Mesendoderm (in vitro differentiated cells): Measurements from ENCODE around the gene TIA1.

Experiments
- DNase-seq: peaks from one replicate; pipeline ENCODE4 v3.0.0; 2013
- H2AK5ac ChIP-seq: 2 replicates; pipeline ENCODE4 v1.6.1; 2013; ENCODE audit warnings: low read length, inconsistent platforms
- H2BK120ac ChIP-seq: 2 replicates; pipeline ENCODE4 v1.6.1; 2013; ENCODE audit warnings: low read depth, mild to moderate bottlenecking, low read length, moderate library complexity, mixed read lengths
- H2BK15ac ChIP-seq: replicated peaks from 2 replicates; pipeline ENCODE4 v1.6.1; 2013; ENCODE audit warnings: low read depth, mild to moderate bottlenecking, moderate library complexity
- H2BK5ac ChIP-seq: 2 replicates; pipeline ENCODE4 v1.6.1; 2013; ENCODE audit warnings: low read length, inconsistent platforms
- H3K18ac ChIP-seq: 2 replicates; pipeline ENCODE4 v1.6.1; 2013; ENCODE audit warnings: mild to moderate bottlenecking, low read length, mixed read lengths
- H3K23ac ChIP-seq: one replicate; pipeline ENCODE4 v1.6.1; 2013; ENCODE audit warnings: low read length
- H3K27ac ChIP-seq: 2 replicates; pipeline ENCODE4 v1.5.1; 2013; ENCODE audit warnings: low read depth, mild to moderate bottlenecking, inconsistent platforms, low read length, moderate library complexity
- H3K27me3 ChIP-seq: 2 replicates; pipeline ENCODE4 v1.6.1; 2013; ENCODE audit warnings: low read length, control low read depth, mild to moderate bottlenecking, inconsistent platforms; ENCODE audit not compliant: insufficient read depth, poor library complexity
- H3K36me3 ChIP-seq: 2 replicates; pipeline ENCODE4 v1.6.1; 2013; ENCODE audit warnings: low read length, inconsistent platforms; ENCODE audit not compliant: control insufficient read depth, insufficient read depth
- H3K4ac ChIP-seq: one replicate; pipeline ENCODE4 v1.6.1; 2013; ENCODE audit warnings: low read depth, mild to moderate bottlenecking, low read length, moderate library complexity
- H3K4me1 ChIP-seq: 2 replicates; pipeline ENCODE4 v1.6.1; 2013; ENCODE audit warnings: low read depth, low read length, inconsistent platforms; ENCODE audit not compliant: control insufficient read depth
- H3K4me2 ChIP-seq: 2 replicates; pipeline ENCODE4 v1.6.1; 2013; ENCODE audit warnings: low read length
- H3K4me3 ChIP-seq: 2 replicates; pipeline ENCODE4 v1.5.1; 2013; ENCODE audit warnings: mild to moderate bottlenecking, low read length
- H3K56ac ChIP-seq: one replicate; pipeline ENCODE4 v1.6.1; 2013; ENCODE audit warnings: low read length
- H3K79me1 ChIP-seq: 2 replicates; pipeline ENCODE4 v1.6.1; 2013; ENCODE audit warnings: low read length, inconsistent platforms
- H3K79me2 ChIP-seq: 2 replicates; pipeline ENCODE4 v1.6.1; 2013; ENCODE audit warnings: mild to moderate bottlenecking, low read length; ENCODE audit not compliant: control insufficient read depth, insufficient read depth
- H3K9ac ChIP-seq: 2 replicates; pipeline ENCODE4 v1.6.1; 2013; ENCODE audit warnings: low read length, inconsistent platforms
- H4K5ac ChIP-seq: one replicate; pipeline ENCODE4 v1.6.1; 2013; ENCODE audit warnings: low read length
- H4K8ac ChIP-seq: one replicate; pipeline ENCODE4 v1.6.1; 2013; ENCODE audit warnings: low read depth, mild to moderate bottlenecking, control low read depth, low read length, moderate library complexity
- whole genome bisulfite sequencing: extraction: QIAGEN DNeasy Blood & Tissue Kit; methylation state at CpG from one replicate; pipeline ENCODE4 v1.1.7; 2013; ENCODE audit warnings: low lambda C conversion rate, missing lambda C conversion rate; ENCODE audit not compliant: insufficient coverage; ENCODE audit errors: extremely low coverage; 5-methylcytosine and 5-hydroxymethylcytosine counted together

Gene TIA1

DNA sequence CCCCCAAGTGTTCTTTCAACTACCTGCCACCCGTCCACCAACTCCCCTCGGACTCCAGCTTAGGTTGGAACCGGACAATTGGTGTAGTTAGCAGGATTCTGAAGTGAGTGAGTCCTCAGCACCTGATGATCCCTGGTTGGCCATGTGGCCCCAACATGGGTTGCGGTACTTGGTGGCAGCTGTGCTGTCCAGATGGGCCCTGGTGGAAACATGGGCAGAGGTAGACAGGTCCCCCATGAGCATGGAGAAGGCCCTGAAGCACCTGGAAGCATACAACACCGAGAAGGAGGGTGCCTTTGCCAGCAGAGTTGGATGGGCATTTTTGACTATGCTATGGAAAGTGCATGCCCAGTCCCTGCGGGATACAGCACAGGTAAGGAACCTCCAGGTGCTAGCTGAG is 46.6 kb downstream of the TIA1 start:
- Histone ChIP-seq H3K9ac (no peak overlapping the region), H3K4me3 (no peak overlapping the region), H2BK5ac (no peak overlapping the region), H4K5ac (no peak overlapping the region), H3K79me2 (no peaks in the 10 kb centered on the region), H3K4ac (no peak overlapping the region), H3K27me3 (no peaks in the 10 kb centered on the region), H3K56ac (no peak overlapping the region), H3K79me1 (no peaks in the 10 kb centered on the region), H3K27ac (no peak overlapping the region), H3K4me2 (no peak overlapping the region), H3K23ac (no peak overlapping the region), H3K4me1 (no peaks in the 10 kb centered on the region), H3K36me3 (no peaks in the 10 kb centered on the region), H2BK120ac (no peak overlapping the region), H3K18ac (no peak overlapping the region), H4K8ac (no peak overlapping the region), H2AK5ac (no peak overlapping the region), H2BK15ac (no peak overlapping the region)
- DNase-seq, result no peak
- WGBS, result no CpG with 5 or more reads among the region's 6 CpGs

DNA sequence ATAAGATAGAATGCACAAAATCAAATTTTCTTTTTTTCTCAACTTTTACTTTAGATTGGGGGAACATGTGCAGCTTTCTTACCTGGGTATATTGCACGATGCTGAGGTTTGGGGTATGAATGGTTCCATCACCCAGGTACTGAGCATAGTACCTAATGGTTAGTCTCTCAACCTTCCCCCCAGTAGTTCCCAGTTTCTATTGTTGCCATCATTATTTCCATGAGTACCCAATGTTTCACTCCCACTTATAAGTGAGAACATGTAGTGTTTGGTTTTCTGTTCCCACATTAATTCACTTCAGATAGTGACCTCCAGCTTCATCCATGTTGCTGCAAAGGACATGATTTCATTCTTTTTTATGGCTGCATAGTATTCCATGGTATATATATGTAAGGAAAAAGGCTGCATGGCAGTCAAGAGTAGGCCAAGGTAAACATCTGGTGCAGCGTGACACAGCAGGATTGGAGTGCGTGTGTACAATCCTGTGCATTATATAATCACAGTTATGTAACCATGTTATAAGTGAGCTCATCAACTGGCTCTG is 47.1 kb downstream of the TIA1 start:
- H3K4me1 ChIP-seq, result no peaks in the 10 kb centered on the region
- no peak overlapping the region for H3K9ac ChIP-seq
- no peak overlapping the region for H3K4ac ChIP-seq
- H3K18ac ChIP-seq, result no peak overlapping the region
- no peaks in the 10 kb centered on the region for H3K27me3 ChIP-seq
- H3K4me3 ChIP-seq, result no peak overlapping the region
- no peak overlapping the region for H4K8ac ChIP-seq
- no CpG with 5 or more reads among the region's 3 CpGs for WGBS
- no peak overlapping the region for H3K4me2 ChIP-seq
- no peak overlapping the region for H2AK5ac ChIP-seq
- H3K27ac ChIP-seq, result no peak overlapping the region
- no peak overlapping the region for H4K5ac ChIP-seq
- H3K79me1 ChIP-seq, result no peaks in the 10 kb centered on the region
- H3K36me3 ChIP-seq, result no peaks in the 10 kb centered on the region
- H3K56ac ChIP-seq, result no peak overlapping the region
- no peak for DNase-seq
- no peak overlapping the region for H3K23ac ChIP-seq
- H3K79me2 ChIP-seq, result no peaks in the 10 kb centered on the region
- no peak overlapping the region for H2BK120ac ChIP-seq
- H2BK5ac ChIP-seq, result no peak overlapping the region
- H2BK15ac ChIP-seq, result no peak overlapping the region

DNA sequence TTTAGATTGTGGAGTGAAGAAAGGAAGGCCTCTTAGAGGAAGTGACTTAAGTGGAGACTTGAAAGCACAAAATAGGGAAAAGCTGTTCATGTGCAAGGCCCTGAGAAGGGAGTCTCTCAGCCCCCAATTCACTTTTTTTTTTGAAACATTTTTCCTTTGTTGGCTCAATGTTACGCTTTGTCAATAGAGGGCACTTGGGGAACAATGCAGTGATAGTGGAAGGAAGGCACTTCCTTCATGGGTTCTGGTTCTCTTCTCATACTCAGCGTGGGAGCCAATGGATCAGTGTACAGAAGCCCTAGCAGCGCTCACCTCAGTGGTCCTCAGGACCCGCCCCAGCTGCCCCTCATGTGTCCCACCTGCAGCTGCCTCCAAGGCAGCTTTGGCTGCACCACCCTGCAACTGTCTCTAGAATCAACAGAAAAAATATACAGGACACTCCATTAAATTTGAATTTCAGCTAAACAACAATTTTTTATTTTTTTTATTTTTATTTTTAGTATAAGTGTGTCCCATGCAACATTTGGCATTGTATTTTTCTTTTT is 49.0 kb downstream of the TIA1 start:
- H2BK5ac ChIP-seq, result no peak overlapping the region
- DNase-seq, result no peak
- no peak overlapping the region for H4K5ac ChIP-seq
- H3K27ac ChIP-seq, result no peak overlapping the region
- H3K4me3 ChIP-seq, result no peak overlapping the region
- H3K79me1 ChIP-seq, result no peaks in the 10 kb centered on the region
- H3K36me3 ChIP-seq, result no peaks in the 10 kb centered on the region
- H3K27me3 ChIP-seq, result no peaks in the 10 kb centered on the region
- H3K4me2 ChIP-seq, result no peak overlapping the region
- no peaks in the 10 kb centered on the region for H3K79me2 ChIP-seq
- no peak overlapping the region for H4K8ac ChIP-seq
- no peak overlapping the region for H3K4ac ChIP-seq
- no peak overlapping the region for H3K18ac ChIP-seq
- no peak overlapping the region for H2BK15ac ChIP-seq
- no peak overlapping the region for H2BK120ac ChIP-seq
- H2AK5ac ChIP-seq, result no peak overlapping the region
- H3K4me1 ChIP-seq, result no peaks in the 10 kb centered on the region
- no peak overlapping the region for H3K56ac ChIP-seq
- WGBS, result no CpG with 5 or more reads among the region's 4 CpGs
- H3K23ac ChIP-seq, result no peak overlapping the region
- H3K9ac ChIP-seq, result no peak overlapping the region

DNA sequence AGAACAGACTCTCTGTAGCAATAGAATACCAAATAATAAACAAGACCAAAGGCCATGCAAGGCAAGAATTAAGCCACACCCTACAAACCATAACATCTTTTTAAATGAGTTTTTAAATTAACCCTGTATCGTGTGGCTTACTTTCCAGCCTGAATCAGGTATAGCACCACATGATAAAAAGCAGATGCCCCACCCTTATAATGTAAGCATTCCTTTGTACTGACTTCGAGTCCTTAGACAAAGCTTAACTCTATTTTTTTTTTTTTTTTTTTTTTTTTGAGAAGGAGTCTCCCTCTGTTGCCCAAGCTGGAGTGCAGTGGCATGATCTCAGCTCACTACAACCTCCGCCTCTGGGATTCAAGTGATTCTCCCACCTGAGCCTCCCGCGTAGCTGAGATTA is 55.9 kb downstream of the TIA1 start:
- Histone ChIP-seq H3K4ac (no peak overlapping the region), H3K27me3 (no peaks in the 10 kb centered on the region), H3K4me3 (no peak overlapping the region), H3K79me1 (no peaks in the 10 kb centered on the region), H4K5ac (no peak overlapping the region), H3K4me1 (no peaks in the 10 kb centered on the region), H3K27ac (no peak overlapping the region), H2AK5ac (no peak overlapping the region), H2BK5ac (no peak overlapping the region), H3K79me2 (no peaks in the 10 kb centered on the region), H3K23ac (no peak overlapping the region), H3K4me2 (no peak overlapping the region), H3K9ac (no peak overlapping the region), H2BK15ac (no peak overlapping the region), H4K8ac (no peak overlapping the region), H2BK120ac (no peak overlapping the region), H3K18ac (no peak overlapping the region), H3K36me3 (no peaks in the 10 kb centered on the region), H3K56ac (no peak overlapping the region)
- WGBS, result no CpG with 5 or more reads among the region's 5 CpGs
- DNase-seq, result no peak

DNA sequence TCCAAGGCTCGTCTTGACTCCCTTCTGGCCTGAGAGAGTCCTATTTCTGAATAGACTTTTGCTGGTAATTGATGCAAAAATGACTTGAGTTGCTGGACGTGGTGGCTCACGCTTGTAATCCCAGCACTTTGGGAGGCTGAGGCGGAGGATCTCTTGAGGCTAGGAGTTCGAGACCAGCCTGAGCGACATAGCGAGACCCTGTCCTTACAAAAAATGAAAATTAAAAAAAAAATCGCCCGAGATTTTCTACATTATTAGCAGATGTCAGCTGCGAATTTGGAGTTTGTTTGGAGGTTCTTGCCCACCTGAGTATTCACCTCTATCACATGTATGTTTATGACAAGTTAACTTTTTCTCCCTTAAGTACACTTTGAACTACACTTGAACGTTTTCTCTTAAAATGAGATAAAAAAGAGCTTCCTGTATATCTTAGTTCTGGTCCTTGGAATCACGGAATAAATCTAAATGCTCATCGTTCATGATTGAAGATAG is 57.1 kb downstream of the TIA1 start:
- no peaks in the 10 kb centered on the region for H3K79me2 ChIP-seq
- H4K8ac ChIP-seq, result peak overlapping the region; percentile 89
- no peak overlapping the region for H2BK120ac ChIP-seq
- no peaks in the 10 kb centered on the region for H3K27me3 ChIP-seq
- peak overlapping the region; percentile 59 for H4K5ac ChIP-seq
- no peak overlapping the region for H2AK5ac ChIP-seq
- H3K4me1 ChIP-seq, result no peaks in the 10 kb centered on the region
- H3K4me2 ChIP-seq, result peak overlapping the region; percentile 16
- no peak for DNase-seq
- H3K79me1 ChIP-seq, result no peaks in the 10 kb centered on the region
- peak overlapping the region; percentile 46 for H3K27ac ChIP-seq
- peak overlapping the region; percentile 98 for H3K56ac ChIP-seq
- H3K36me3 ChIP-seq, result no peaks in the 10 kb centered on the region
- H3K23ac ChIP-seq, result no peak overlapping the region
- no peak overlapping the region for H2BK15ac ChIP-seq
- H3K4ac ChIP-seq, result no peak overlapping the region
- H3K9ac ChIP-seq, result peak overlapping the region; percentile 62
- H3K18ac ChIP-seq, result no peak overlapping the region
- no peak overlapping the region for H3K4me3 ChIP-seq
- WGBS, result no CpG with 5 or more reads among the region's 13 CpGs
- no peak overlapping the region for H2BK5ac ChIP-seq
